ENCODE data around the gene EVC2. TPM values are rescaled to one million over a fixed set of nuclear protein-coding genes. Genes with fewer than 3 reads are reported as not detected.

EVC2 gene
- total RNA-seq, 3 donors from 2014 or later (not counting 1 experiment from before 2014, with no cell fraction given), result 0.20 to 2.6 (median 1.5) TPM

DNA sequence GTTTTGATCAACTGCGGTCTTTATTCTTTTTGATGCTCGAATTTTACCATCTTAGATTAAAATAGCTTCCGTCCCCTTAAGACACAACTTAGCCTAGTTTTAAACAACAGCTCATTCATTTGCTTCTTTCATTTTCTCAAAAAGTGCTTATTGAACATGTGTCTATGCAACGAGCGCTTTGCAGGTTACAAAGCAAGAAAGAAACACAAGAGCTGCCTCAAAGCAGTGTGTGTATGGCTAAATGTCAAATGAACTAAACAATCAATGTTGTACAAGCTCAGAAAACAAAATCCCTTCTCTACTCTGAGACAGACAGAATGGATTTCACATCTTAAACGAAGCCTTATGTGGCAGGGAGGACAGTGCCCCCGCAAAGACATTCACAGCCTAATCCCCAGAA lies 61.0 kb downstream of the EVC2 start:
- intact Hi-C loops (cut with micrococcal nuclease), result no loop called here
- Histone ChIP-seq H3K9me3 (ENCODE audit: control insufficient read depth, insufficient read depth, low read length) (no peaks in the 10 kb centered on the region), H3K27ac (ENCODE audit: low read length) (no peak overlapping the region), H3K36me3 (ENCODE audit: control insufficient read depth, insufficient read depth, low read length) (no peaks in the 10 kb centered on the region), H3K4me3 (ENCODE audit: low read length) (no peak overlapping the region), H3K4me1 (ENCODE audit: control insufficient read depth, insufficient read depth, low read length) (no peaks in the 10 kb centered on the region), H3K27me3 (ENCODE audit: control insufficient read depth, insufficient read depth, low read length) (no peaks in the 10 kb centered on the region)
- H3K4me1 Mint-ChIP-seq, result no peaks in the 10 kb centered on the region
- H3K9me3 Mint-ChIP-seq, result peaks cover 0 to 2% of the 10 kb centered on the region in 2 donors
- TF ChIP-seq, protein P1, sequence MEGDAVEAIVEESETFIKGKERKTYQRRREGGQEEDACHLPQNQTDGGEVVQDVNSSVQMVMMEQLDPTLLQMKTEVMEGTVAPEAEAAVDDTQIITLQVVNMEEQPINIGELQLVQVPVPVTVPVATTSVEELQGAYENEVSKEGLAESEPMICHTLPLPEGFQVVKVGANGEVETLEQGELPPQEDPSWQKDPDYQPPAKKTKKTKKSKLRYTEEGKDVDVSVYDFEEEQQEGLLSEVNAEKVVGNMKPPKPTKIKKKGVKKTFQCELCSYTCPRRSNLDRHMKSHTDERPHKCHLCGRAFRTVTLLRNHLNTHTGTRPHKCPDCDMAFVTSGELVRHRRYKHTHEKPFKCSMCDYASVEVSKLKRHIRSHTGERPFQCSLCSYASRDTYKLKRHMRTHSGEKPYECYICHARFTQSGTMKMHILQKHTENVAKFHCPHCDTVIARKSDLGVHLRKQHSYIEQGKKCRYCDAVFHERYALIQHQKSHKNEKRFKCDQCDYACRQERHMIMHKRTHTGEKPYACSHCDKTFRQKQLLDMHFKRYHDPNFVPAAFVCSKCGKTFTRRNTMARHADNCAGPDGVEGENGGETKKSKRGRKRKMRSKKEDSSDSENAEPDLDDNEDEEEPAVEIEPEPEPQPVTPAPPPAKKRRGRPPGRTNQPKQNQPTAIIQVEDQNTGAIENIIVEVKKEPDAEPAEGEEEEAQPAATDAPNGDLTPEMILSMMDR (IDR thresholded peaks at IDR 0.05), result no peak
- ATAC-seq (no peak), DNase-seq (no peak)
- H3K27me3 Mint-ChIP-seq (ENCODE audit: low read depth in 2 of 2), result peaks cover 2 to 3% of the 10 kb centered on the region in 2 donors
- no peaks in the 10 kb centered on the region for H3K36me3 Mint-ChIP-seq
- no peak overlapping the region for H3K4me3 Mint-ChIP-seq
- H3K27ac Mint-ChIP-seq, result no peak overlapping the region
- 85% methylated on average over 5 of the region's 7 CpGs for WGBS (ENCODE audit: insufficient coverage)

DNA sequence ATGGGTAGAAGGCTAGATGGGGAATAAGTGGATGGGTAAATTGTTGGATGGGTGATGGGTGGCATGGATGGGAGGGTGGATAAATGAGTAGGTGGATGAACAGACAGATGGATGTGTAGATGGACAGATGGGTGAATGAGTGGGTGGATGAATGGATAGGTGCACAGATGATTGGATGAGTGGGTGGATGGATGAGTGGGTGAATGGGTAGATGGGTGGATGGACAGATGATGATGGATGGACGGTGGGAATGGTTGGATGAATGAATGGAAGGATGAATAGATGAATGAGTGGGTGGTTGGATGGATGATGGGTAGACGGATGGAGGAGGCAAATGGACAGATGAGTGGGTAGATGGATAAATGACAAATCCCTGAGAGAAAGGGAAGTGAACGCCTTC lies 68.3 kb downstream of the EVC2 start:
- Mint-ChIP-seq H3K4me1 (no peaks in the 10 kb centered on the region), H3K4me3 (no peak overlapping the region), H3K27ac (no peak overlapping the region), H3K27me3 (ENCODE audit: low read depth in 2 of 2) (peaks cover 0 to 8% of the 10 kb centered on the region in 2 donors), H3K36me3 (no peaks in the 10 kb centered on the region), H3K9me3 (peaks cover 0 to 3% of the 10 kb centered on the region in 2 donors)
- Histone ChIP-seq H3K27me3 (ENCODE audit: control insufficient read depth, insufficient read depth, low read length) (no peaks in the 10 kb centered on the region), H3K36me3 (ENCODE audit: control insufficient read depth, insufficient read depth, low read length) (no peaks in the 10 kb centered on the region), H3K9me3 (ENCODE audit: control insufficient read depth, insufficient read depth, low read length) (no peaks in the 10 kb centered on the region), H3K4me3 (ENCODE audit: low read length) (no peak overlapping the region), H3K4me1 (ENCODE audit: control insufficient read depth, insufficient read depth, low read length) (no peaks in the 10 kb centered on the region), H3K27ac (ENCODE audit: low read length) (no peak overlapping the region)
- TF ChIP-seq, protein P1 (IDR thresholded peaks at IDR 0.05), result no peak
- ATAC-seq (no peak), DNase-seq (no peak)
- intact Hi-C loops (cut with micrococcal nuclease), result no loop called here
- 80% methylated on average over 3 of the region's 3 CpGs for WGBS (ENCODE audit: insufficient coverage)

DNA sequence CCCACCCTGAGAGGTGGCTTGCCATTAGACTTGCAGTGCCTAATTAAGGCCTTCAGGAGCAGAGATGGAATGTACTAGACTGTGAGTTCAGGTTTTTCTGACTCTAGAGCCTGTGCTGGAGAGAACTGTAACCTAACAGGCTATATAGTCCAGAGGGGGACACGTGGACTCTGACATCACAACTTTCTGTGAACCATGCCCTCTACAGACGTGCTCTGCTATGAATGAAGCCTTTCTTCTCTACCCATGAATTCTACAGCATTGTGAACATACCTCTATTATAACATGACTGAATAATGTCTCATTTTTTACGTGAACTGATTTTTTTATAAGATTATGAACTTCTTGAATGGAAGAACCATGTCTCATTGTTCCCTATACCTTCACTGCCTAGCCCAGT lies 68.8 kb downstream of the EVC2 start:
- H3K36me3 Mint-ChIP-seq, result no peaks in the 10 kb centered on the region
- peaks cover 0 to 8% of the 10 kb centered on the region in 2 donors for H3K27me3 Mint-ChIP-seq (ENCODE audit: low read depth in 2 of 2)
- H3K27ac ChIP-seq (ENCODE audit: low read length), result no peak overlapping the region
- intact Hi-C loops (cut with micrococcal nuclease), result no loop called here
- H3K36me3 ChIP-seq (ENCODE audit: control insufficient read depth, insufficient read depth, low read length), result no peaks in the 10 kb centered on the region
- TF ChIP-seq, protein P1 (IDR thresholded peaks at IDR 0.05), result no peak
- no peak overlapping the region for H3K4me3 Mint-ChIP-seq
- no peak for DNase-seq
- H3K4me1 Mint-ChIP-seq, result no peaks in the 10 kb centered on the region
- 74% methylated on average over 3 of the region's 3 CpGs for WGBS (ENCODE audit: insufficient coverage)
- peaks cover 0 to 3% of the 10 kb centered on the region in 2 donors for H3K9me3 Mint-ChIP-seq
- H3K9me3 ChIP-seq (ENCODE audit: control insufficient read depth, insufficient read depth, low read length), result no peaks in the 10 kb centered on the region
- no peak overlapping the region for H3K27ac Mint-ChIP-seq
- H3K4me1 ChIP-seq (ENCODE audit: control insufficient read depth, insufficient read depth, low read length), result no peaks in the 10 kb centered on the region
- H3K4me3 ChIP-seq (ENCODE audit: low read length), result no peak overlapping the region
- ATAC-seq, result no peak
- no peaks in the 10 kb centered on the region for H3K27me3 ChIP-seq (ENCODE audit: control insufficient read depth, insufficient read depth, low read length)

DNA sequence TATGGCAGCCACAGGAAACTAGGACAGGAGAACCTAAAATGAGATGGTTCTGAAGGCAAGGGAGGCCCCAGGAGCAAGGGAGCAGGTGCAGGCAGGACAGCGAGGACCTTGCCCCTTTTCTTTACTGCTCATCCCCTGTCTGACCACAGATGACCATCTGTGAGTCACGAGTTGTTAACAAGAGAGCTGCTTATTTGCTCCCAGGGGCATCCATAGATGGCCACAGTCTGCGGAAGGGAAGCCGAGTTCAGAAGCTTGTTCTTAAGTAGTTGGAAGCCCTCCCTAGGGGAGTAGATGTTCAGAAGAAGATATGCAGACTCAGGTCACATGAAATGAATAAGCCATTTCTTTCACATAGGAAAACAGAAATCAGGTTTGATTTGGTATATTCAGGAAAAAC lies 69.4 kb downstream of the EVC2 start:
- 77% methylated on average over 4 of the region's 4 CpGs for WGBS (ENCODE audit: insufficient coverage)
- Histone ChIP-seq H3K4me1 (ENCODE audit: control insufficient read depth, insufficient read depth, low read length) (no peaks in the 10 kb centered on the region), H3K4me3 (ENCODE audit: low read length) (no peak overlapping the region), H3K9me3 (ENCODE audit: control insufficient read depth, insufficient read depth, low read length) (no peaks in the 10 kb centered on the region), H3K27me3 (ENCODE audit: control insufficient read depth, insufficient read depth, low read length) (no peaks in the 10 kb centered on the region), H3K27ac (ENCODE audit: low read length) (no peak overlapping the region), H3K36me3 (ENCODE audit: control insufficient read depth, insufficient read depth, low read length) (no peaks in the 10 kb centered on the region)
- DNase-seq, result no peak
- intact Hi-C loops (cut with micrococcal nuclease), result no loop called here
- H3K36me3 Mint-ChIP-seq, result no peaks in the 10 kb centered on the region
- TF ChIP-seq, protein P1 (IDR thresholded peaks at IDR 0.05), result no peak
- no peak overlapping the region for H3K27ac Mint-ChIP-seq
- no peak for ATAC-seq
- no peak overlapping the region for H3K4me3 Mint-ChIP-seq
- no peaks in the 10 kb centered on the region for H3K4me1 Mint-ChIP-seq
- peaks cover 0 to 3% of the 10 kb centered on the region in 2 donors for H3K9me3 Mint-ChIP-seq
- H3K27me3 Mint-ChIP-seq (ENCODE audit: low read depth in 2 of 2), result peaks cover 0 to 8% of the 10 kb centered on the region in 2 donors
